PC-9 (cell line): ENCODE measurements around the gene PSMC5. TPM values are rescaled to one million over a fixed set of nuclear protein-coding genes. Genes with fewer than 3 reads are reported as not detected.
A peak's percentile ranks its signal among the peaks of the same experiment; 100 is the strongest.
"Not testable (repeated sequence)": the region's sequence is repeated elsewhere in the genome, so short reads cannot be mapped to it uniquely, and the experiment has no call there.

Experiments used
- BruUV-seq: library from RNA; stranded (reverse); fragments of 400-500 nt; replicated peaks from 2 replicates; lab custom pipeline; 2021; lab: Mats Ljungman, UMichigan
- CTCF ChIA-PET: fragments of 300-600 bp; sonication (Branson Sonifier 250); formaldehyde crosslinking; loops from one replicate; lab custom pipeline; 2022; ENCODE audit warnings: antibody characterized with exemption; lab: Charles Lee
- POLR2A ChIA-PET: fragments of 300-600 bp; sonication (Branson Sonifier 250); formaldehyde crosslinking; loops from one replicate; lab custom pipeline; 2022; ENCODE audit warnings: antibody characterized with exemption; ENCODE audit not compliant: unreplicated experiment; lab: Charles Lee
- DNase-seq, 2 experiments: peaks; one replicate each; pipeline versions ENCODE4 v3.0.0 to v3.0.0-alpha.2; 2015 to 2022; ENCODE audit warnings: mixed read lengths in 1 of 2
- H2AFZ ChIP-seq: fragments of 200-600 bp; sonication (generic); 2 replicates; pipeline ENCODE4 v1.8.1; 2017; ENCODE audit warnings: antibody characterized with exemption
- H3F3A ChIP-seq: fragments of 200-600 bp; sonication (generic); 2 replicates; pipeline ENCODE4 v1.8.1; 2017; ENCODE audit warnings: antibody characterized with exemption, mild to moderate bottlenecking, low read depth; ENCODE audit not compliant: insufficient read depth
- H3K27ac ChIP-seq: fragments of 200-600 bp; sonication (generic); 2 replicates; pipeline ENCODE4 v1.6.1; 2016; ENCODE audit warnings: mixed run types
- H3K27me3 ChIP-seq: fragments of 200-600 bp; sonication (generic); 2 replicates; pipeline ENCODE4 v1.6.1; 2016; ENCODE audit warnings: low read depth, mixed run types; ENCODE audit not compliant: insufficient read depth
- H3K36me3 ChIP-seq: fragments of 200-600 bp; sonication (generic); 2 replicates; pipeline ENCODE4 v1.6.1; 2016; ENCODE audit warnings: low read depth, mixed run types
- H3K4me1 ChIP-seq: fragments of 200-600 bp; sonication (generic); replicated peaks from 2 replicates; pipeline ENCODE4 v1.6.1; 2016; ENCODE audit warnings: mixed run types; ENCODE audit not compliant: insufficient read depth
- H3K4me2 ChIP-seq: fragments of 200-600 bp; sonication (generic); 2 replicates; pipeline ENCODE4 v1.6.1; 2017; ENCODE audit warnings: mixed run types
- H3K4me3 ChIP-seq: fragments of 200-600 bp; sonication (generic); 2 replicates; pipeline ENCODE4 v1.6.1; 2016; ENCODE audit warnings: mixed run types
- H3K79me2 ChIP-seq: fragments of 200-600 bp; sonication (generic); 2 replicates; pipeline ENCODE4 v1.6.1; 2017; ENCODE audit warnings: low read depth, mixed run types
- H3K9me2 ChIP-seq: fragments of 200-600 bp; sonication (generic); 2 replicates; pipeline ENCODE4 v1.8.1; 2017; ENCODE audit warnings: mild to moderate bottlenecking; ENCODE audit not compliant: insufficient read depth
- H3K9me3 ChIP-seq: fragments of 200-600 bp; sonication (generic); 2 replicates; pipeline ENCODE4 v1.8.1; 2016; ENCODE audit warnings: low read depth; ENCODE audit not compliant: insufficient read depth
- H4K20me1 ChIP-seq: fragments of 200-600 bp; sonication (generic); 2 replicates; pipeline ENCODE4 v1.8.1; 2017; ENCODE audit not compliant: insufficient read depth
- intact Hi-C: fragments of 100-400 bp; cut with micrococcal nuclease; formaldehyde crosslinking; loops from one replicate; pipeline ENCODE4 v1.10.0; 2022; ENCODE audit not compliant: unreplicated experiment
- total RNA-seq: library from RNA; stranded (reverse); gene quantifications from 2 replicates; pipeline ENCODE4 v1.2.3, GENCODE V29; 2021

Gene PSMC5
- total RNA-seq, 1 experiment from 2014 or later, result 150 TPM

DNA sequence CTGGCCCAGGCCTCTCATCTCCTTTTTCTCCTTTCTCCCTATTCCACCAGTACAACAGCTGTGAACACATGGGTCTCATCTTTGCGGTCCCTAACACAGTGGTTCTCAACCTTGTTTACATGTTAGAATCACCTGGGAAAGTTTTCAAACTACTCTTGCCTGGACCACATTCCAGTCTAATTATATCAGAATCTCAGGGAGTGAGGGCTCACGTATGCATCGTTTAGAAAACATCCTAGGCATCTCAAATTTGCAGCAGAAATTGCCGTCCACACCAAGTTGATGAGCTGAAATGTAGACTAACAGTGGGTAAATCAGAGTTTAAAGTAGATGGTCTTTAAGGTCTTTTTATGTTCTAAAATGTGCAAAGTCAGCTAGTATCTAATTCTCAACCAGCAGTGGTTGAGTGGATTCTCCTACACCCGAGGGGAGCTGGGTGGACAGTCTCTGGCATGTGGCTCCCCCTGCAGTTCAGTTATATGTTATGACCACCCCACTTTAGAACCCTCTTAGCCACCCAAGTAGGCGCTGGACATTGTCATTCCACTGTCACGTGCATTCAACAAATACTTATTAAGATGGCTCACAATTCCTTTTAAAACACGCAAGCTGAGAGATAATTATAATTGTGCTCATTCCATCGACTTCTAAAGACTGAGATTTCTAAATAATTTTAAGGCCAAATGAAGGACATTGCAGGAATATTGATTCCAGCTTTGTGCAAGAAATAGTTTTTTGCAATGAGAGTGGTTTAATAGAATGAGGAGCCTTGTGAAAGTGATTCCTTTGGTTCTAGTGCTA lies 42.5 kb downstream of the PSMC5 start:
- H3K27me3 ChIP-seq, H3K79me2 ChIP-seq, H3K9me3 ChIP-seq, H3K4me3 ChIP-seq, H3K36me3 ChIP-seq, H3K9me2 ChIP-seq, H3F3A ChIP-seq, H3K4me2 ChIP-seq, H3K4me1 ChIP-seq, BruUV-seq, intact Hi-C loops, H3K27ac ChIP-seq, H4K20me1 ChIP-seq, H2AFZ ChIP-seq: not testable (repeated sequence)
- DNase-seq, result peak; percentile 30 to 75
- POLR2A ChIA-PET, result interaction anchor here (0.6 kb wide), 1 partner anchor 671 kb away, joined by 4 read pairs; no protein-coding TSS in a partner anchor
- CTCF ChIA-PET, result interaction anchor here (0.6 to 0.7 kb wide), 3 partner anchors 18 to 169 kb away, joined by 3 read pairs; no protein-coding TSS in a partner anchor

DNA sequence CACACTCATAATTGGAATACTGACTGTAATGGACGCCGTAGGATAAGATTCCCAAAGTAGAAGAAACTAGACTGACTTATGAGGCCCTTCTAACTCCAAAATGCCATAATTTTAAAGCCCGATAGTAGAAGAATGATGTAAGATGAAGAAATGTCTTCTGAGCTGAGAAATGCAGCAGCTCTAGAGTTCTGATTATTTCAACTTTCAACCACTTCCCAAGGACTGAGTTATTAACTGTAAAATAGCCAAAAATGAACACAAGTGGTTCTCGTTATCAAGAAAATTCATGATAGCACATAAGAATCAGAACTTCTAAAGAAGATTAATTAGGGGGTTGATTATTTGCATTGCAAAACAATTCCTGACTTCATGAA lies 43.0 kb downstream of the PSMC5 start:
- BruUV-seq, H3K36me3 ChIP-seq, H3K27me3 ChIP-seq, intact Hi-C loops, H3F3A ChIP-seq, POLR2A ChIA-PET, DNase-seq, H3K4me1 ChIP-seq, H3K4me2 ChIP-seq, H3K27ac ChIP-seq, H4K20me1 ChIP-seq, H3K9me2 ChIP-seq, H2AFZ ChIP-seq, CTCF ChIA-PET, H3K9me3 ChIP-seq, H3K79me2 ChIP-seq, H3K4me3 ChIP-seq: not testable (repeated sequence)

- intact Hi-C loops, H3F3A ChIP-seq, H3K4me1 ChIP-seq, H3K27ac ChIP-seq, BruUV-seq, H3K36me3 ChIP-seq, H4K20me1 ChIP-seq, H3K9me2 ChIP-seq, POLR2A ChIA-PET, H3K4me3 ChIP-seq, DNase-seq, H2AFZ ChIP-seq, CTCF ChIA-PET, H3K9me3 ChIP-seq, H3K27me3 ChIP-seq, H3K79me2 ChIP-seq, H3K4me2 ChIP-seq: not testable (repeated sequence)
Measured at GRCh38 chr17:63871646-63872365, 44.6 kb downstream of the PSMC5 start.

GRCh38 chr17:63873577-63873976 lies 46.3 kb downstream of the PSMC5 start, which contains the start of gene CSH2:
Gene CSH2 (minus strand): TSS chr17:63873677. CDS start chr17:63873614, 63 bp downstream.
- H3K4me2 ChIP-seq, H3K27me3 ChIP-seq, H3K36me3 ChIP-seq, H3K9me2 ChIP-seq, H3K27ac ChIP-seq, H3K9me3 ChIP-seq, H3K4me1 ChIP-seq, DNase-seq, CTCF ChIA-PET, H4K20me1 ChIP-seq, H3K4me3 ChIP-seq, H3F3A ChIP-seq, POLR2A ChIA-PET, BruUV-seq, intact Hi-C loops, H3K79me2 ChIP-seq, H2AFZ ChIP-seq: not testable (repeated sequence)

DNA sequence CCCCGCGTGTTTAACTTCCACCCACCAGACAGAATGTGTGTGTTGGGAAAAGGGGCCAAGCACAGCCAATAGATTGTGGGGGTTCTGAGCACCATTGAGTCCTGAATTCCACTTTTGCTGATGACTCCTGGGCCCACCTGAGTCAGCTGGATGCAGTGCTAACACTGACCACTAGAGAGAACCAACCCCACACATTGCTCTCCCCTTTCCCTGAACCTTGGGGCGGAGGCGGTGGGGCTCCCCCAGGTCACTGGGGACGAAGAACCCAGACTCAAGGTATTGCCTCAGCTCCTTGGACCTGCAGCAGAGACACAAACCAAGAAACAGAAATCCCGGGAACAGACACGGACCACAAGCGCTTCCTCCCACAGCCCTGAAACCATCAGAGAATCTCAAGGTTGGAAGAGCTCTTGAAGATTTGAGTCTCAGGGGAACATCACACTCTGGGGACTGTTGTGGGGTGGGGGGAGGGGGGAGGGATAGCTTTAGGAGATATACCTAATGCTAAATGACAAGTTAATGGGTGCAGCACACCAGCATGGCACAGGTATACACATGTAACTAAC lies 46.9 kb downstream of the PSMC5 start:
- POLR2A ChIA-PET, H3K9me2 ChIP-seq, H4K20me1 ChIP-seq, H3K27ac ChIP-seq, H3K36me3 ChIP-seq, BruUV-seq, H3K79me2 ChIP-seq, H3F3A ChIP-seq, H3K4me2 ChIP-seq, H3K27me3 ChIP-seq, H3K4me1 ChIP-seq, H3K9me3 ChIP-seq, H2AFZ ChIP-seq, H3K4me3 ChIP-seq, DNase-seq, intact Hi-C loops: not testable (repeated sequence)
- CTCF ChIA-PET, result interaction anchor here (0.7 kb wide), 1 partner anchor 35 kb away, joined by 3 read pairs; no protein-coding TSS in a partner anchor

DNA sequence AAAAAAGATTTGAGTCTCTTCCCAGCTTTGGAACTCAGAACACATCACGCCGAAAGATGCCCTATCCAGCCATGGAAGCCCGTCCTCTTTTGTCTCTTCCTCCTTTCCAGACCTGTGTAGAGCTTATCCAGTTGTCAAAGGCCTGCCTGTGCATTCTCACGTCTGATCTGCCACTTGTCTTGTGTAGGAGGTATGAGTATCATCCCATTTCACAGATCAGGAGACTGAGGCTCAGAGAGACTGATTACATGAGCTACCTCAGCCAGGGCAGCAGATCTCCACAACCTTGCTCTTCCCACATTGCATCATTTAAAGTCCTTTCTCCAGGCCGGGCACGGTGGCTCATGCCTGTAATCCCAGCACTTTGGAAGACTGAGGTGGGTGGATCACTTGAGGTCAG lies 47.5 kb downstream of the PSMC5 start:
- H3K36me3 ChIP-seq, BruUV-seq, H3K79me2 ChIP-seq, POLR2A ChIA-PET, H3K4me1 ChIP-seq, H2AFZ ChIP-seq, H3K27me3 ChIP-seq, intact Hi-C loops, H3K9me2 ChIP-seq, H4K20me1 ChIP-seq, H3F3A ChIP-seq, DNase-seq, H3K27ac ChIP-seq, H3K4me3 ChIP-seq, H3K4me2 ChIP-seq, H3K9me3 ChIP-seq: not testable (repeated sequence)
- CTCF ChIA-PET, result interaction anchor here (0.7 kb wide), 1 partner anchor 36 kb away, joined by 3 read pairs; no protein-coding TSS in a partner anchor

GRCh38 chr17:63878413-63878812 lies 51.2 kb downstream of the PSMC5 start:
- H3K27me3 ChIP-seq, H3F3A ChIP-seq, CTCF ChIA-PET, H3K9me3 ChIP-seq, H4K20me1 ChIP-seq, H3K4me3 ChIP-seq, H3K79me2 ChIP-seq, intact Hi-C loops, H3K4me2 ChIP-seq, POLR2A ChIA-PET, H3K36me3 ChIP-seq, H3K9me2 ChIP-seq, H3K4me1 ChIP-seq, DNase-seq, H2AFZ ChIP-seq, BruUV-seq, H3K27ac ChIP-seq: not testable (repeated sequence)
